ENCODE data around the gene TOPBP1. TPM values are rescaled to one million over a fixed set of nuclear protein-coding genes. Genes with fewer than 3 reads are reported as not detected.
A peak's percentile ranks its signal among the peaks of the same experiment; 100 is the strongest.

The TOPBP1 gene
- total RNA-seq, 4 donors from 2014 or later: 16.5 to 29.3 (median 21.9) TPM

DNA sequence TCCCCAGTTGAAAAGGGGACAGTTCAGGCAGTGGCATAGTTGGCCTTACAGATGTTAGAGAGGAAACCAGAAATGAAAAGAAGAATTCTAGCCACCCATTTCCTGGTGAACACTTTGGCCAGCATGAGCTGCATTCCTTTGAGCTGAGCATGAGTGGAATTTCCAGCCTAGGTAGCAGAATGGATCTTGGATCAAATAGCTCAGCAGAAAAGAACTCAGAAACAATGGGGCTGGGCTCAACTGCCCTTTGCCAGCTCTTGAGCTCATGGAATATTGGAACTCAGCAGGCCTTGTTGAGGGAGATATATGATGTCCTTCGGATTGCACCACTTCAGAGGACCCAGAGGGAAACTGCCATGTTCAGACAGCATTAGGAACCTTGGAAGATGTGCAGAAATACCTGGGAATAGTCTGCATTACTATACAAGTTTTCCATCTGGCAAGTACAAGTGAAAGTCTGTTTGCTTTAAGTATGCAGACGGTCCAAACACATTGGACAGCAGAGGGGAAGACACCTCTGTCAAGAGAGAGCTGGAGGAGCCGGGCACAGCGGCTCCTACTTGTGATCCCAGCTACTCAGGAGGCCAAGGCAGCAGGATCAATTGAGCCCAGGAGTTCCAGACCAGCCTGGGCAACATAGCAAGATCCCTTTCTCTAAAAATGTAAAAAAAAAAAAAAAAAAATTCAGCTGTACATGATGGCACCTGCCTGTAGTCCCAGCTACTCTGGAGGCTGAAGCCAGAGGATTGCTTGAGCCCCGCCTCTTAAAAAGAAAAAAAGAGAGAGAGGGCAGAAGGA is 91.4 kb downstream of the TOPBP1 start:
- peak overlapping the region; percentile 62 to 84 (median 80) for H3K27ac ChIP-seq
- no peaks in the 10 kb centered on the region for H3K36me3 ChIP-seq
- 20 to 74% methylated on average over 2 to 3 of the region's 5 CpGs for WGBS, 2 donors (ENCODE audit: low coverage in 1 of 2)
- H3K27me3 ChIP-seq: no peaks in the 10 kb centered on the region
- H3K4me3 ChIP-seq: no peak overlapping the region
- TF ChIP-seq EP300 (IDR thresholded peaks at IDR 0.05) (no peak), POLR2AphosphoS5 (IDR thresholded peaks at IDR 0.05) (peak; percentile 21)
- peak; percentile 7 for ATAC-seq
- H3K9me3 ChIP-seq: no peaks in the 10 kb centered on the region
- peaks cover 0 to 23% (median 14%) of the 10 kb centered on the region in 3 donors for H3K4me1 ChIP-seq

GRCh38 chr3:133568294-133569014 is 93.3 kb downstream of the TOPBP1 start:
- Histone ChIP-seq H3K36me3 (no peaks in the 10 kb centered on the region), H3K27ac (peak overlapping the region in 2 of 4 donors; percentile 37 to 84), H3K4me1 (peaks cover 0 to 18% (median 17%) of the 10 kb centered on the region in 3 donors), H3K9me3 (no peaks in the 10 kb centered on the region), H3K27me3 (no peaks in the 10 kb centered on the region), H3K4me3 (no peak overlapping the region)
- ATAC-seq: no peak
- 43 to 51% methylated on average over 3 to 7 of the region's 8 CpGs for WGBS, 2 donors (ENCODE audit: low coverage in 1 of 2)
- TF ChIP-seq POLR2AphosphoS5 (IDR thresholded peaks at IDR 0.05) (no peak), EP300 (IDR thresholded peaks at IDR 0.05) (no peak), POLR2A (IDR thresholded peaks at IDR 0.05) (no peak)
- TF ChIP-seq, protein P1, sequence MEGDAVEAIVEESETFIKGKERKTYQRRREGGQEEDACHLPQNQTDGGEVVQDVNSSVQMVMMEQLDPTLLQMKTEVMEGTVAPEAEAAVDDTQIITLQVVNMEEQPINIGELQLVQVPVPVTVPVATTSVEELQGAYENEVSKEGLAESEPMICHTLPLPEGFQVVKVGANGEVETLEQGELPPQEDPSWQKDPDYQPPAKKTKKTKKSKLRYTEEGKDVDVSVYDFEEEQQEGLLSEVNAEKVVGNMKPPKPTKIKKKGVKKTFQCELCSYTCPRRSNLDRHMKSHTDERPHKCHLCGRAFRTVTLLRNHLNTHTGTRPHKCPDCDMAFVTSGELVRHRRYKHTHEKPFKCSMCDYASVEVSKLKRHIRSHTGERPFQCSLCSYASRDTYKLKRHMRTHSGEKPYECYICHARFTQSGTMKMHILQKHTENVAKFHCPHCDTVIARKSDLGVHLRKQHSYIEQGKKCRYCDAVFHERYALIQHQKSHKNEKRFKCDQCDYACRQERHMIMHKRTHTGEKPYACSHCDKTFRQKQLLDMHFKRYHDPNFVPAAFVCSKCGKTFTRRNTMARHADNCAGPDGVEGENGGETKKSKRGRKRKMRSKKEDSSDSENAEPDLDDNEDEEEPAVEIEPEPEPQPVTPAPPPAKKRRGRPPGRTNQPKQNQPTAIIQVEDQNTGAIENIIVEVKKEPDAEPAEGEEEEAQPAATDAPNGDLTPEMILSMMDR (IDR thresholded peaks at IDR 0.05): no peak

DNA sequence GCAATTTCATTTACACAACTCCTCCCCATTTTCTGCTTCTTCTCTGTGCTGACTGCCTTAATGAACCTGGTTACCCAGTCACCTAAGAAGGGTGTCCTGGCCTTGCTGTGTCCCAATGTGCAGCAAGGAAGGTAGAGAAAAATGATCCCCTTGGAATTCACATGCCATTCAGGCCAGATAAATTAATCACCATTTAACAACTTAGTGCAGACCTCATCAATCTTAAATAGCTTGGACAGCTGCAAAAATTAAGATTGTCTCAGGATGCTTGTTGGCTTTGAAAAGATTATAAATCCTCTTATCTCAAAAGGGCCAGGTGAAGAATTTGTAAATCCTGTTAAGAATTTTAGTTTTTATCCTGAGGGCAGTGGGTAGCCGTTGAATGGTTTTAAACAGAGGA is 97.9 kb downstream of the TOPBP1 start:
- Histone ChIP-seq H3K4me1 (peaks cover 0 to 3% (median 0%) of the 10 kb centered on the region in 3 donors), H3K4me3 (no peak overlapping the region), H3K9me3 (peaks cover 0 to 12% (median 0%) of the 10 kb centered on the region in 3 donors), H3K27me3 (no peaks in the 10 kb centered on the region), H3K27ac (no peak overlapping the region), H3K36me3 (no peaks in the 10 kb centered on the region)
- 42 to 90% methylated on average over 1 of the region's 1 CpG for WGBS, 2 donors (ENCODE audit: low coverage in 1 of 2)
- ATAC-seq: no peak
- TF ChIP-seq POLR2AphosphoS5 (IDR thresholded peaks at IDR 0.05) (no peak), POLR2A (IDR thresholded peaks at IDR 0.05) (no peak), EP300 (IDR thresholded peaks at IDR 0.05) (no peak)
- TF ChIP-seq, protein P1 (IDR thresholded peaks at IDR 0.05): no peak

DNA sequence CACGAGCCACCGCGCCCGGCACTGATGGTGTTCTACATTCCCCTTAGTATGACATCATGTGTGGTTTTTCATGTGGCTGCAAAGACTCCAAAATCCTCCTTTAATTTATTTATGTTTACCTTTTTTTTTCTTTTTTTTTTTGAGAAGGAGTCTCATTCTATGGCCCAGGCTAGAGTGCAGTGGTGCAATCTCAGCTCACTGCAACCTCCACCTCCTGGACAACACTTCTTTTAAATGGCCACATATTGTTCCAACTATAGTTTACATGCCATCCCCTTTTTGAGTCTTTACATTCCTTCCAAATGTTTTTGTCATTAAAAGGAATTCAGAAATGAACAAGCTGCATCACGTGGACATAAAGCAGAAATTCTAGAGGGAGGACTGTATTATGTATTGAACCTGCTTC is 98.6 kb downstream of the TOPBP1 start:
- TF ChIP-seq, protein P1 (IDR thresholded peaks at IDR 0.05): no peak
- TF ChIP-seq POLR2AphosphoS5 (IDR thresholded peaks at IDR 0.05) (no peak), EP300 (IDR thresholded peaks at IDR 0.05) (no peak), POLR2A (IDR thresholded peaks at IDR 0.05) (no peak)
- ATAC-seq: no peak
- Histone ChIP-seq H3K27me3 (no peaks in the 10 kb centered on the region), H3K4me1 (peaks cover 0 to 3% (median 0%) of the 10 kb centered on the region in 3 donors), H3K9me3 (peaks cover 0 to 15% (median 0%) of the 10 kb centered on the region in 3 donors), H3K4me3 (no peak overlapping the region), H3K36me3 (no peaks in the 10 kb centered on the region), H3K27ac (no peak overlapping the region)
- WGBS, 2 donors (ENCODE audit: low coverage in 1 of 2): 39 to 49% methylated on average over 2 to 4 of the region's 5 CpGs

DNA sequence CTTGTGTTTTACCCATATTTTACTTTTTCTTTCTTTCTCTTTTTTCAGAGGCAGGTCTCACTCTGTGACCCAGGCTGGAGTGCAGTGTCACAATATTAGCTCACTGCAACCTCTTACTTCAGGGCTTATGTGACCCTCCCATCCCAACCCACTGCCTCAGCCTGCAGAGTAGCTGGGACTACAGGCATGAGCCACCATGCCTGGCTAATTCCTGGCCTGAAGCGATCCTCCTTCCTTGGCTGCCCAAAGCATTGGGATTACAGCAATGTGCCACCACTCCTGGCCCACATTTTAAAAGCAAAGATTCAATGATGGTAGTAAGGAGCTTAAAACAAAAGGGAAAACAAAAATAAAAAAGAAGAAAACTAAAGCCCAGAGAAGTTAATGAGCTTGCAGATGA is 99.4 kb downstream of the TOPBP1 start:
- WGBS, 2 donors (ENCODE audit: low coverage in 1 of 2): no CpG with 5 or more reads among the region's 1 CpG
- Histone ChIP-seq H3K4me1 (peaks cover 0 to 3% (median 0%) of the 10 kb centered on the region in 3 donors), H3K27me3 (no peaks in the 10 kb centered on the region), H3K27ac (no peak overlapping the region), H3K36me3 (no peaks in the 10 kb centered on the region), H3K9me3 (peaks cover 0 to 15% (median 0%) of the 10 kb centered on the region in 3 donors), H3K4me3 (no peak overlapping the region)
- no peak for TF ChIP-seq EP300 (IDR thresholded peaks at IDR 0.05)
- TF ChIP-seq POLR2A (IDR thresholded peaks at IDR 0.05): no peak
- no peak for TF ChIP-seq POLR2AphosphoS5 (IDR thresholded peaks at IDR 0.05)
- TF ChIP-seq, protein P1 (IDR thresholded peaks at IDR 0.05): no peak
- no peak for ATAC-seq
